GM10847 (cell line): Measurements from ENCODE around the gene PIP5K1C.

Experiments
- POLR2A ChIP-seq: IDR thresholded peaks from 2 replicates; pipeline ENCODE4 v1.6.1; 2011; ENCODE audit not compliant: insufficient read length; ENCODE audit errors: extremely low read depth

PIP5K1C gene

DNA sequence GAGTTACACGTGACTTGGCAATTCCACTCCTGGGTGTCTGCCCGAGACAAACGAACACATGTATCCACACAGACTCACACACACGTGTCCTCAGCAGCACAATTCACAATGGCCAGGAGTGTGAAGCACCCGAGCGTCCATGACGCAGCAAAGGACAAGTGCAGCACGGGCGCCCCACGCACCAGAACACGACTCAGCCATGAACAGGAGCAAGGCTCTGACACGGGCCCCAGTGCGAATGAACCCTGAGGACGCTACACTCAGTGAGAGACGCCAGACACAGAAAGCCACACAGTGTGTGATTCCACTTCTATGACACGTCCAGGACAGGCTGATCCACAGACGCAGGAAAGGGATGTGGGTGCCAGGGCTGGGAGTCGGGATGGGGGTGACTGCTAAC is 36.4 kb downstream of the PIP5K1C start:
- TF ChIP-seq POLR2A, result no peak

DNA sequence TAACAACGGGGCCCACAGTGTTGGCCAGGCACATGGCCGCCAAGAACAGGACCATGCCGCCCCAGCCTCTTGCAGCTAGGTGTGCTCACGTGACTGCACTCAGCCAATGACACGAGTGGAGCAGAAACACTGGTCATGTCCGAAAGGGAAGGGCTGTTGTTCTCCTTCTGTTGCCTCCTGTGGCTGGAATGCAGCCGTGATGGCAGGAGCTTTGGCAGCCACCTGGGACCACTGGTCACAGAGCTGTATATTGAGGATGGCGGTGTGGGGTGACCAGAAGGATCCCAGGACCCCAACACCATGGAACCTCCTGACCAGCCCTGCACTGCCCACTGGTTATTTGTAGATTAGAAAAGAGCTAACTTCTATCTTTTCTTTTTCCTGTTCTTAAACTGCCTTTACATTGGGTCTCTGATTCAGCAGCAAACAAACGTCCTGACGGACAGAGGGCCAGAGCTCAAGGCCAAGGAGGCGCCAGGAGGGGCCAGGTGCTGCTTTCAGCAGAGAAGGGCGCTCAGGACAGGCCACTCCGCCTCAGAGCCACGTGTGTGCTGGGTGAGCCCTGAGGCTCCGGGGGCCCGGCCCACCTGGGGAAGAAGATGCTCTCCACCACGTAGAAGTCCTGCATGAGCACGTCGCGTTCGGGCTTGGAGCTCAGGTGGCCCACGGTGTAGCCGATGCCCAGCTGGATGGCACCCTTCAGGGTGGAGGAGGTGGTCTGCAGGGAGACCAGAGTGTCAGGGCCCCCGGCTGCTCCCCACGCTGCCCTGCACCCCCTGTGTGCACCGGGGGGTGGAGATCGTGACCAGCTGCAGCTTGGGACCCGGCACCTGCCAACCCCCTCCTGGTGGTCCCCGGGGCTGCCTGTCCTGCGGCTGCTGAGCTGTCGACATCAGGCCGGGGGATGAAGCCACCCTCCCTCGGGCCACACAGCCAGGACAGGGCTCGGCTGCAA is 38.7 kb downstream of the PIP5K1C start:
- no peak for TF ChIP-seq POLR2A

DNA sequence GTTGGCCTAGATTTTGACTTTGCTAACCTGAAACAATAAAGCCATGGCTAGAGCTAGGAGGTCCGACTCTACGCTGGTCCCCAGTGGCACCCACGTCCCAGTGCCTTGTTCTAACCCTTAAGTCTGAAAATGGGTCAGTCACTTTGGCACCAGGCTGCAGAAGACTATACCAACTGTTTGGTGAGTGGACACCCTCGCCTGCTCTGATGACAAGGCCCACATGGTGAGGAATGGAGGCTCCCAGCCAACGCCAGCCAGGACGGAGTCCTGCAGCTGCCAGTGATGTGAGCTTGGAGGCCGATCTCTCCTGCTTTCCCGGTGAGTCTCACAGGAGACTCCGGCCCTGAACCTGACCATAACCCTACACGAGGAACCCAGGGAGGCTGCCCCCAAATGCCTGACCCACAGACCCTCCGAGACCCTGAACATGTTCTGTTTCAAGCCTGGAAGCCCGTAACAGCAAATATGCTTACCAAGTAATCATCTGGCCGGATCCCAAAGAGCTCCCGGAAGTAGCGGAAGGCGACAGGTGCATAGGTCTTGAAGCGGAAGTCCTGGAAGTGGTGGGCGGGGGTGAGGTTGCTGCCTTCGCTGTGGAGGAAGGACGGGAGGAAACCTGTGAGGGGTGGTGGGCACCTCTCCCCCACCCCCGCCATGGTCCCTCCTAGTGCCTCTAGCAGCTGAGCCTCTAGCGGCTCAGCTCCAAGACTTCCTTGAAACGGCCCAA is 39.6 kb downstream of the PIP5K1C start:
- no peak for TF ChIP-seq POLR2A

DNA sequence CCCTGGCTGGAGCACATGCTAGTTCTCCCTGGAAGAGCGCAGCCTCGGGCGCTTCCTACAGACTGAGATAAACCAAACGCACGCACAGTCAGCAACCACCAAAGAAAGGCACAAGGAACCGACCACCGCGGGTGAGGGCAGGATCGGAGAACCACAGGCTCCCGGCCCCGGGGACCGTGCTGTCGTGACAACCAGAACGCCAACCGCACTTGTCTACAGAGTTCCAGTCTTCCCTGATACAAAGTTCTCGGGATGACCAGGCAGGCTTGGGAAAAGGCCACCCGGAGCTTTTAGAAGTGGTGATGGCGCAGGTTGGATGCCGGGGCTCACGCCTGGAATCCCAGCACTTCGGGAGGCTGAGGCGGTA is 40.5 kb downstream of the PIP5K1C start:
- TF ChIP-seq POLR2A, result no peak

DNA sequence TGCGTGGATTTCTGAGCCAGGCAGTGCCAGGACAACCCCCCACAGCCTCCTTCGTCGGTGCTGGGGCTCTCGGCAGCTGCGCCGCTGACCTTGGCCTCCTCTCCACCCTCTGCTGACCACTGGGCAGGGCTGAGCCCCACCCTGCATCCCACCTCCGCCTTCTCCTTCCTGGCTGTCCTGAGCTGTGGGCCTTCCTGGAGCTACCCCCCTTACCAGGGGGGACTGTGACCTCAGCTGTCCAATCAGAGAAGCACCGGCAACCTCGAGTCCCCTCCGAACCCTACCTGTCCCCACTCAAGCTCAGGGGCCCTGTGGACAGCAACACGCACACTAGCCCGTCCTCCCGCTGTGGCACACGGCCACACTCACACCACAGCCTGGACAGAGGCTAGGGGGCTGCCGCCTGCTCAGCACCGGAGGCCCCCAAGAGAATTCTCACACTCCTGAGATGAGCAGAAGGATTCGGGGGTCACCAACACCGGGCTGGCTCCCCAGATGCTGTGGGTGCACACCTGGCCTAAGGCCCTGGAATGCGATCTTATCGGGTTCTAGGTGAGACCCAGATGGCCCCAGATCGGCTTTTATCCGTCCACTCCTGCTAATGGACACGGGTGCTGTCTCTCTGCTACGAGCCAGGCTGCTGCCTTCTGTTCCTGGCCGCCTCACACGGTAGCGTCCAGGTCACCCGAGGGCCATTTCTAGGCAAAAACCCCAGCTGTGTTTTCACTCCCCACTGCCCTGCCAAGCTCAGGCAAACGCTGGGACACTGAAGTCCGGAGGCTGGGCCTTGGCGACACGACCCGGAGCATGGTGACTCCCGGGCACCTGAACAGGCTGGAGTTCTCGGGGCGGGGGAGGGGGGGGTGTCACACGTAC is 41.2 kb downstream of the PIP5K1C start:
- TF ChIP-seq POLR2A, result no peak

DNA sequence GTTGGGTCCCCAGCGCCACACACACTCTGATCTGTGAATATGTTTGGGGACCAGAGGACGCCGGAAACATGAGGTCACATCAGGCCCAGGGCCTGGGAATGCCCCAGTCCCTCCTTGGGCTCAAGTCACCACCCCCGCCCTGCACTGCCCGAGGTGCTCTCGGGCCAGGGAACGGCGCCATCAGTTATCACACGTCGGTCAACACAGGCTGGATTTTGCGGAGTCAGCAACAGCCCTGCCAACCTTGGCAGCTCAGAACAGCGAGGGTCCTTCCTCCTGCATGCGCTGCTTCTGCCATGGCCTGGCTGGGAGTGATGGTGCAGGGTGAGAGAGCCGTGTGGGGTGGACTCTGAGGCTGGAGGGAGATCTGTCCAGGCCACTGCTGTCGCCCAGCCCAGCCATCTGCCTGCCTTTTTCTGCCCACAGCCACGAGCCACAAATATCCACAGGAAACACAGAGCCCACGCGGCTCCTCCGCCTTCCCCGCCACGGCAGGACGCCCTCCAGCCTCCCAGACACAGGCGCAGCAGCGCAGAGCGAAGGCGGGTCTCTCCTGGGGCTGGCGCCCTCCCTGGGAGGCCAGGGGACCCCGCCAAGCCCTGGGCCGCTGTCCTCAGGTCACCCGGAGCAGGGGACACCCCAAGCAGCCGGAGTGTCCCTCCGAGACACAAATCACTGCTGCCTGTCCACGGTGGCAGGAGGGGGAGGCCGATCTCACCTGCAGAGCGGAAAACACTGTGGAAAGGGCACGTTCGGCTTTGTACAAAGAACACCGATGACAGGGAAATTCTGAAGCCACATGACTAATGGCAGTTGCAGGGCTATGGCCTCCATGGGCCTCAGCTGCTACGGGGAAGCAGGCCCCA is 42.0 kb downstream of the PIP5K1C start:
- no peak for TF ChIP-seq POLR2A

DNA sequence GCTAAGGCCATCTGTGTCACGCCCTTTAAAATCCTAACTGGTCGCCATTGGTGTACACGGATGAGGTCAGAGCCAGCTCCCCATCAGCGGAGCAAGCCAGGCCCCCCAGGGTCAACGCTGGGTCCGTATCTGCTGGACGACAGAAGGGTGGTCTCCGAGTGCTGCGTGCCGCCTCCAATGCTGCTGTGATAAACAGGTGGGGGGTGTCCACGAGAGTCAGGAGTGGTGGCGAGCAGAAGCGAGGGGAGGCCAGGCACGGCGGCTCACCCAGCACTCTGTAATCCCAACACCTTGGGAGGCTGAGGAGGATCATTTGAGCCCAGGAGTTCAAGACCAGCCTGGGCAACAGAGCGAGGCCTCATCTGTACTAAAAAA is 42.9 kb downstream of the PIP5K1C start:
- no peak for TF ChIP-seq POLR2A

DNA sequence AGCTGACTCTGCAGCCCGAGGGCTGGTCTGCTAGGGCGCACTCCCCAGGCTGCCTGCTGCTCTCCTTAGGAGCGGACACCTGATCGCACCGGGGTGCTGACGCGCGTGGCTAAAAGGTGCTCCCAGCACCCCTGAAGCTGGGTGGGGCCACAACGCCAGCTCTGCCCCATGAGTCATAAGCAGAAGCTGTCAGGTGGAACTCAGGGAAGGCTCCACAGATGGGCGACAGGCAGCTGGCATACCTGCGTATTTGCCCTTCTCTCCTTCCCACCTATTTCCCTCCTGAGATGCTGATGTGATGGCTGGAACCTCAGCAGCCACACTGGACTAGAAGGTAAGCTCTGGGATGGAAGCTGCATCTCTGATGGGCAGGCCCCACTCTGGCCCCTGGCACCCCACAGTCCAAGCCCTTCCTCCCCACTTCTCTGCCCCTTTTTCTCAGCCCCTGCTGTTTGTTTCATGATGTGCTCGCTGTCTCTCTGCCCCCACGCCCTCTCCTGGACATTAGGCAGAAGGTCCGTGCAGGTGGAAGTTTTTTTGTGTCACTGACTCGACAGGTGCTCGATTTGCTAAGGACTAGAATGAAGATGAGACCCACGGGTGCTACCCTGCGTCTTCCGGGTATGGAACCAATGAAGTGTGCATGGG is 43.4 kb downstream of the PIP5K1C start:
- TF ChIP-seq POLR2A, result no peak

DNA sequence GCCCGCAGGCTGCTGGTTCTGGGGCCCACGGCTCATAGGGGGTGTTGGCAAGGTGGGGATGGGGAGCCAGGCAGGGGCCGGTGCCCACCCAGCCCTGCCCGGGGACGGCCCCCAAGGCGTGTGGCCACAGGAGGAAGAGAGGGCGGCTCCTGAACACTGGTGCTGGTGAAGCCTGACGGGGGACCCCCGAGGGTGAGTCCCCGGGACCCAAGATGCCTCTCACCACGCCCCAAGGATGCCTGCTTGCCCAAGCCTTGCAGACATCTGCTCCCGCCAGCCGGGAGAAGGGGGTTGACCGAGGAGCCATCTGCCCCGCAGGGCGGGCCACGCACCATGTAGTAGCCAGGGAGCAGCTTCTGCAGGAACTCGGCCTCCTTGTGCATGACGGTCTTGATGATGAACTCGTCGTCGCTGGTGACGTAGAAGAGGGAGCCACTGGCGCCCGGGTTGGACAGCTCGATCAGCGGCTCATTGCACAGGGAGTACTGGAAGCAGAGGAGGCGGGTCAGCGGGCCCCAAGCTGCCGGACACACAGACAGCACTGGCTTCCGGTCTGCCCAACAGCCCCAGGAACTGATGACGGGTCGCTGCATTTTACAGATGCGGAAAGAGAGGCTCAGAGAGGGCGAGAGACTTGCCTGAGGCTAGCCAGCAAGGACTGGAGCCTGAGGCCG is 44.1 kb downstream of the PIP5K1C start:
- TF ChIP-seq POLR2A, result no peak

DNA sequence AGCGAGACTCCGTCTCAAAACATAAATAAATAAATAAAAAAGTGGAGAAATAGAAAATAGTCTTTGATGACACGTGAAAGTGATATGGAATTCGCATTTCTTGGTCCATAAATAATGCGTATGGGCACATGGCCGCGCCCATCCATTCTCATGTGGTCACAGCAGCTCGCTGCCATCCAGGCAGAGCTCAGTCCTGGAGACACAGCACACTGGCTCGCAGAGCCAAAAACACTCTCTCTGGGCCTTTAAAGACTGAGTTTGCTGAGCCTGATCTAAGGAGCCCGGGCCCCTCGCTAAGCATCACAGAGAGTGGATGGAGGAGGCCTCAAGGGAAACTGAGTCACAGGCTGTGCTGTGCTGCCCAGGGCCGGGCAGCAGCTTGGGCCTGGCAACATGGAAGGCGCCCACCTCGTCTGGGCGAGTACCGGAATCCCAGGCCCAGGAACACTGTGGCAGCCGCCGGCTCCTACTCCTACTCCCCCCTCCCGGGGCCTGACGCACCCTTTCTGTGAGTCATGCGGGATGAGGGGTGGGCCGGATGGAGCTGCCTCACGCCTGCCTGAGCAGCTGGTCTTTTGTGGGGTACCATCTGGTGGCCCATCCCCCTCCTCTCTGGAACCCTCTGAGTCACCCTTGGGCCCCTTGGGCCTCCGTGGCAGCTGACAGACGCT is 44.7 kb downstream of the PIP5K1C start:
- no peak for TF ChIP-seq POLR2A

DNA sequence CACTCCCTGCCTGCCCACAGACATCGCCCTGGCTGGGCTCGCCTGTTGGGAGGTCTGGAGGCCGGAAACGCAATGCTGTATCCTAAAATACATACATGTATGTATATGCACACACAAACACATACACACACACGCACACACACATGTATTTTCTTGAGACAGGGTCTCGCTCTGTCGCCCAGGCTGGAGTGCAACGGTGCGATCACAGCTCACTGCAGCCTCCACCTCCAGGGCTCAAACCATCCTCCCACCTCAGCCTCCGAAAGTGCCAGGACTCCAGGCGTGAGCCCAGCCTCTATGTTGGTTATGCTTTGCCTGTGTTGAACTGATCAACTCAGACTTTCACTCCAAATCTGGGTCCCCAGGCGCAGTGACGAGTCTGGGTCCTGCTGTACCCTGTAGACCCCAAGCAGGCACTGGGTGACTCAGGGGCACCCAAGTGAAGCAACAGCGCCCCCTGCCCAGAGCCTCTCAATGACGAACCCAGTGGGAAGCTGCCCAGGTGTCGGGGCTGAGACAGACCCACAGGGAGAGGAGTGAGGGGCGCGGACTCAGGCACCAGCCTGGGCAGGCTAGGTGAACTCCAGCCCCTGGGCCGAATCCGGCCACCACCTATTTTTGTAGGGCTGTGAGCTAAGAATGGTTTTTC is 46.3 kb downstream of the PIP5K1C start:
- no peak for TF ChIP-seq POLR2A

DNA sequence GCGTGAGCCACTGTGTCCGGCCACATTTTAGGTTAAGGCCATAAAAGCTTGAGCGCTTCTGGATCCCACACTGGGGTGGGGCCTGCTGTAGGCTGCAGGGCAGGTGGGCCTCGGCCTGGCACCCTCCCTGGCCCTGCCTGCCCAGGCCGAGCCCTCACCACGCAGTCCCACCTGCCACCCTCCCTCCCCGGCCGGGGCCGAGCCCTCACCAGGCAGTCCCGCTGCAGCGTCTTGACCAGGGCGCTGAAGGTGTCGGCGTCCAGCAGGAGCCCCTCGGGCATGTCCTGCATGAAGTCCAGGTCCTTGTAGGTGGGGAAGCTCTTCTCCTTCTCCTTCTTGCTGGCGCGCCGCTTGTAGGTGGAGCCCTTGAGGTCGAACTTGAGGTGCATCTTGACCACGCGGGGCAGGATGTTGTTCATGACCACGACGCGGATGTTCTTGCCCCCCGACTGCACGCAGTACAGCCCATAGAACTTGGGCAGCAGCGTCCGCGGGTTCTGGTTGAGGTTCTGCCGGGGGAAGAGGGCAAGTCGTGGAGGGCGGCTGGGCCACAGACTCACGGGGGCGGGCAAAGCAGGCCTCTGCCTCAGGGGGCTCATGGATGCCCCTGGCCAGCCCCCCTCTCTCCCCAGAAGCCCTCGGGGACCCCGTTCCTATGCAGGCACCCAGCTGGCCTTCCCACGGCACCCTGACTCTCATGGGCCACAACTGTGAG is 47.0 kb downstream of the PIP5K1C start:
- no peak for TF ChIP-seq POLR2A
